Measurements from ENCODE around the gene CST5. TPM values are rescaled to one million over a fixed set of nuclear protein-coding genes. Genes with fewer than 3 reads are reported as not detected.
"Not testable (repeated sequence)": the region's sequence is repeated elsewhere in the genome, so short reads cannot be mapped to it uniquely, and the experiment has no call there.

The CST5 gene
- total RNA-seq, 1 experiment from 2014 or later, result not detected

- peak; percentile 0 for DNase-seq (ENCODE audit: low read depth)
These were observed 10.2 kb upstream of the CST5 start for GRCh38 chr20:23889775-23890187.

- DNase-seq (ENCODE audit: low read depth), result no peak
These were observed 8.3 kb upstream of the CST5 start for GRCh38 chr20:23887856-23888255.

- no peak for DNase-seq (ENCODE audit: low read depth)
These were observed 5.2 kb upstream of the CST5 start for GRCh38 chr20:23884771-23885162.

- DNase-seq (ENCODE audit: low read depth), result no peak
These were observed 4.7 kb upstream of the CST5 start for GRCh38 chr20:23884136-23884770.

- DNase-seq (ENCODE audit: low read depth), result no peak
These were observed 1.8 kb upstream of the CST5 start for GRCh38 chr20:23881371-23881770.

GRCh38 chr20:23880417-23880816 is 869 bp upstream of the CST5 start:
- no peak for DNase-seq (ENCODE audit: low read depth)

- no peak for DNase-seq (ENCODE audit: low read depth)
These were observed 345 bp upstream of the CST5 start for GRCh38 chr20:23879811-23880374.

- no peak for DNase-seq (ENCODE audit: low read depth)
These were observed 761 bp downstream of the CST5 start for GRCh38 chr20:23878787-23879186.

GRCh38 chr20:23878016-23878542 is 1.5 kb downstream of the CST5 start:
- not testable (repeated sequence) for DNase-seq (ENCODE audit: low read depth)

GRCh38 chr20:23877524-23877923 is 2.0 kb downstream of the CST5 start:
- DNase-seq (ENCODE audit: low read depth), result no peak

- no peak for DNase-seq (ENCODE audit: low read depth)
These were observed 3.8 kb downstream of the CST5 start for GRCh38 chr20:23875606-23876237.

GRCh38 chr20:23874747-23875146 is 4.8 kb downstream of the CST5 start:
- DNase-seq (ENCODE audit: low read depth), result no peak

- DNase-seq (ENCODE audit: low read depth), result no peak
These were observed 6.1 kb downstream of the CST5 start for GRCh38 chr20:23873370-23874015.

GRCh38 chr20:23872065-23872464 is 7.5 kb downstream of the CST5 start:
- DNase-seq (ENCODE audit: low read depth), result no peak

GRCh38 chr20:23870461-23870860 is 9.1 kb downstream of the CST5 start:
- DNase-seq (ENCODE audit: low read depth), result no peak

GRCh38 chr20:23869520-23869919 is 10.0 kb downstream of the CST5 start:
- no peak for DNase-seq (ENCODE audit: low read depth)

GRCh38 chr20:23868321-23868720 is 11.2 kb downstream of the CST5 start:
- no peak for DNase-seq (ENCODE audit: low read depth)

GRCh38 chr20:23867152-23867776 is 12.3 kb downstream of the CST5 start:
- DNase-seq (ENCODE audit: low read depth), result no peak

- DNase-seq (ENCODE audit: low read depth), result not testable (repeated sequence)
These were observed 18.8 kb downstream of the CST5 start for GRCh38 chr20:23860771-23861170.

GRCh38 chr20:23857962-23858595 is 21.5 kb downstream of the CST5 start:
- no peak for DNase-seq (ENCODE audit: low read depth)

- no peak for DNase-seq (ENCODE audit: low read depth)
These were observed 22.8 kb downstream of the CST5 start for GRCh38 chr20:23856736-23857135.

Data from LHCN-M2 (cell line).